ENCODE results near the gene EIF5B.
"Not testable (repeated sequence)": the region's sequence is repeated elsewhere in the genome, so short reads cannot be mapped to it uniquely, and the experiment has no call there.

Gene EIF5B, protein sequence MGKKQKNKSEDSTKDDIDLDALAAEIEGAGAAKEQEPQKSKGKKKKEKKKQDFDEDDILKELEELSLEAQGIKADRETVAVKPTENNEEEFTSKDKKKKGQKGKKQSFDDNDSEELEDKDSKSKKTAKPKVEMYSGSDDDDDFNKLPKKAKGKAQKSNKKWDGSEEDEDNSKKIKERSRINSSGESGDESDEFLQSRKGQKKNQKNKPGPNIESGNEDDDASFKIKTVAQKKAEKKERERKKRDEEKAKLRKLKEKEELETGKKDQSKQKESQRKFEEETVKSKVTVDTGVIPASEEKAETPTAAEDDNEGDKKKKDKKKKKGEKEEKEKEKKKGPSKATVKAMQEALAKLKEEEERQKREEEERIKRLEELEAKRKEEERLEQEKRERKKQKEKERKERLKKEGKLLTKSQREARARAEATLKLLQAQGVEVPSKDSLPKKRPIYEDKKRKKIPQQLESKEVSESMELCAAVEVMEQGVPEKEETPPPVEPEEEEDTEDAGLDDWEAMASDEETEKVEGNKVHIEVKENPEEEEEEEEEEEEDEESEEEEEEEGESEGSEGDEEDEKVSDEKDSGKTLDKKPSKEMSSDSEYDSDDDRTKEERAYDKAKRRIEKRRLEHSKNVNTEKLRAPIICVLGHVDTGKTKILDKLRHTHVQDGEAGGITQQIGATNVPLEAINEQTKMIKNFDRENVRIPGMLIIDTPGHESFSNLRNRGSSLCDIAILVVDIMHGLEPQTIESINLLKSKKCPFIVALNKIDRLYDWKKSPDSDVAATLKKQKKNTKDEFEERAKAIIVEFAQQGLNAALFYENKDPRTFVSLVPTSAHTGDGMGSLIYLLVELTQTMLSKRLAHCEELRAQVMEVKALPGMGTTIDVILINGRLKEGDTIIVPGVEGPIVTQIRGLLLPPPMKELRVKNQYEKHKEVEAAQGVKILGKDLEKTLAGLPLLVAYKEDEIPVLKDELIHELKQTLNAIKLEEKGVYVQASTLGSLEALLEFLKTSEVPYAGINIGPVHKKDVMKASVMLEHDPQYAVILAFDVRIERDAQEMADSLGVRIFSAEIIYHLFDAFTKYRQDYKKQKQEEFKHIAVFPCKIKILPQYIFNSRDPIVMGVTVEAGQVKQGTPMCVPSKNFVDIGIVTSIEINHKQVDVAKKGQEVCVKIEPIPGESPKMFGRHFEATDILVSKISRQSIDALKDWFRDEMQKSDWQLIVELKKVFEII

DNA sequence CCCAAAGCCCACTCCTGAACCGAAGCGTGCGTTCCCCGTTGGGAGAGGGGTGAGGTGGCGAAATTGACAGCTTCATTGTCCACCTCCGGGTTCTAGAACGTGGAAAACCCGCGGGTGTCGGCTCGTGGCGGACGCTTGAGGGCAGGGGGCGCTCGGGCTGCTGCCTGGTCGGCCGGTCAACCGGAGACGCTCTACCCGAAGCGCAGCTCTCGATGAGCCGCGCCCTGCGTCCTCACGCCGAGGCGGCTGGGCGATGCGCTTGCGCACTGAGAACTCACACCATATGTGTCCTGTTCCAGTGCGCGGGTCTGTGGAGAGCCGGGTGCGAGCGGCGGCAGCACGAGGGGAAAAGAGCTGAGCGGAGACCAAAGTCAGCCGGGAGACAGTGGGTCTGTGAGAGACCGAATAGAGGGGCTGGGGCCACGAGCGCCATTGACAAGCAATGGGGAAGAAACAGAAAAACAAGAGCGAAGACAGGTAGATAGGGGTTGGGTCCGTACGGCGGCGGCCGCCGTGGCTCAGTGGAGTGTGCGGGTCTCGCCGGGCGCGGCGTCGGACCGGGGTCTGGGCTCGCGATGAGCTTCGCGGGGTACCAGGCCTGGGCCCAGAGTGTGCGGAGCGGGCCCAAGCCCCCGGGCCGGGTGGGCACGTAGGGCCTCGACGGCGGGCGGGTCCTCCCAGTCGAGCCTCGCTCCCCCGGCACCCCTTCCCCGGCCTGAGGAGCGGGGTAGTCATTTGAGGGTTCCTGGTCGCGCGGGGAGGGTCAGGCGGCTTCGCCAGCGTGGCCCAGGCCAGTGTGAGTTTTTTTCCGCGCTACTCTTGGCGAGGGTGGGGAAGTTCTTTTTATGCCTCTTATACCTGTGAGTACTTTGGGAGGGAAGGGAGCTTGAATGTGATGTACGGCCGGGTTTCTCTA is at the start of gene EIF5B:
Gene EIF5B, plus strand, starts transcription at position 277 of the 916 bp plus-strand sequence. Its CDS starts 166 bp downstream, at position 443.
- DNase-seq (ENCODE audit: low read depth in 2 of 2): peak; percentile 87 to 95

DNA sequence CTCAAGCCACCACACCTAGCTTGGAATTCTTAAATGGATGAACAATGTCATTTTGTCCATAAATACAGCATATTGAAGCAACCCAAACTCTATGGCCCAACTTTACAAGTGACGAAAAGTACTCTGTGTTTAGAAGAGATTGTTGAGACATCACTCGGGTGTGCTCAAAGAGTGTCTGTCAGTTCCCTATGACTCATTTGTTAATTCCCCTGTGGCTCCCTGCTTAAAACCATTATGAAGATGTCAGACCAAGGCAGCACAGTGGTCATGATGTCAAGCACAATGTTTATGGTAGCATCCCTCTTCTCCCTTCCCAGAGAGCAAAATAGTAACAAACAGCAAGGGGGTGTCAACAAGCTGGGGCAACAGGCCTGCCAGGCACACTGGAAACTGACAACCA is 39.2 kb upstream of the EIF5B start:
- DNase-seq (ENCODE audit: low read depth in 2 of 2): no peak

DNA sequence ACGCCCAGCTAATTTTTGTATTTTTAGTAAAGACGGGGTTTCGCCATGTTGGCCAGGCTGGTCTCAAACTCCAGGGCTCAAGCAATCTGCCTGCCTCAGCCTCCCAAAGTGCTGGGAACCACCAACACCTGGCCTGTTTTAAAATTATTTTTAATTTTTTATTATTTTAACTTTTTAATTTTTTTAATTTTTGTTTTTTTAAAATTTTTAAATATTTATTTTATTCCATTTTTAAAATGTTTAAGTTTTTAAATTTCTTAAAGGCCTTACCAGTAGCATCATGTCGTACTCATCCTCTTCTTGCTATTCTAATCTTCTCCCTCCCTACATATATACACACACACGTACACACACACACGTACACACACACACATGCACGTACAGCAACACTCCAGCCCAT is 37.6 kb upstream of the EIF5B start:
- no peak for DNase-seq (ENCODE audit: low read depth in 2 of 2)

GRCh38 chr2:99301097-99301496 is 36.1 kb upstream of the EIF5B start, which contains the start of gene LYG1:
Gene LYG1, minus strand, starts transcription at chr2:99301197. Its CDS starts 5,527 bp downstream, at chr2:99295670.
- not testable (repeated sequence) for DNase-seq (ENCODE audit: low read depth in 2 of 2)

- DNase-seq (ENCODE audit: low read depth in 2 of 2): no peak
These were observed 19.9 kb upstream of the EIF5B start for GRCh38 chr2:99317161-99317872.

- DNase-seq (ENCODE audit: low read depth in 2 of 2): not testable (repeated sequence)
These were observed 19.4 kb upstream of the EIF5B start for GRCh38 chr2:99317873-99318200.

DNA sequence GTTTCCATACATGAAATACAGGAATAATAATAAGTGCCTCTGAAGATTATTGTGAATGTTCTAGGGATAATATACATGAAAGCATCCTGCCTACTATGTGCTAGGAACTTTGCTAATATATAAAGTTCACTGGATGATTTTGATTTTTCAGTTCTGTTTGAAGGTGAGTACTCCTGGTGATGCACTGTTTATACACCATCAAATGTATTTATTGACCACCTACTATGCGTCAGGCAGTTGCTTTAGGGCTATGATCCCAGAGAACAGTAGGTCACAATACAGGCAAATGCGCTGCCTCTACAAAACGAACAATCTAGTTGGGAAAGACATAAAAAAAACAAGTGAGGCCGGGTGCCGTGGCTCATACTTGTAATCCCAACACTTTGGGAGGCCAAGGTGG is 11.8 kb upstream of the EIF5B start:
- no peak for DNase-seq (ENCODE audit: low read depth in 2 of 2)

DNA sequence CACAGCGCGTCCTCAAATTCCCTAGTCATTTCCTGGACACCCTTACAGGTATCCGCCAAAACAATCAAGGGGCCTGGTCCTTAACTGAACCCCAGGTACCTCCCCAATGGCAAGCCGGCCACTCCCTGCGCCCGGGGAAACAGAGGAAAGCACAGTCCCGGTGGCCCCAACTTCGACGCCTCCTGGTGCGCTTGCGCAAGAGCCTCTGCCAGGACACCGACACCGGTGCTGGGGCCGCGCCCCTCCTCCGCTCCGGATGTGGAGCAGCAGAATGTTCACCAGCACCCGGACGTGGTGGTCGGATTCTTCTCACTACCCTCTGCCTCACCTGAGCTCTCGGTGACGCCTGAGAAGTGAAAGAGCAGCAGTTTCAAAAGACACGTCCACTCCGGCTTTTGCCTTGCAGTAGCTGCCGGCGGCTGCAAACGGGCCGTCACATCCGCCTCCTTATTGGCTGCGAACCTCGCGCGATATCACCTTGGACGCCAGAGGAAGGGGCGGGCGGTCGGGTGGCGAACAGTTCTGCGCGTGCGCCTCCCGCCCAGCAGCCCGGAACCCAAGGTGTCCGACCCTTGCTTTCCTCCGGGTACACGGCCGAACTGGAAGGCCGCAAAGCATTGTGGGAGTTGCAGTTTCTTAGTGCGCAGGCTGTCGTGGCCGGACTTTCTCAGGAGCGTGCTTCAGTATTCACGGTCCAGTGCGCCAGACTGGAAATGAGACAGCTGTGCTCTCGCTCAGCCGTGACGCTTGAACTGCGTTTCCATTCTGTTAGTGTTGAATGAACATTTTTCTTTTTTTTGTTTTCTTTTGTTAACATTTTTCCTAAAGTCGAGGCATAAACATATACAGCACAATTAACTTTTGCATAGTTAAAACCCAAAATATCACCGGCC is 1.0 kb upstream of the EIF5B start, which contains the start of gene TXNDC9:
Gene TXNDC9, minus strand, starts transcription at position 423 of the 893 bp plus-strand sequence. CDS start 3,123 bp downstream, outside the sequence.
- DNase-seq (ENCODE audit: low read depth in 2 of 2): peak; percentile 95 to 97

- DNase-seq (ENCODE audit: low read depth in 2 of 2): no peak
These were observed 431 bp upstream of the EIF5B start for GRCh38 chr2:99336804-99337112.

- DNase-seq (ENCODE audit: low read depth in 2 of 2): no peak
These were observed 918 bp downstream of the EIF5B start for GRCh38 chr2:99338029-99338585.

GRCh38 chr2:99340669-99341236 is 3.6 kb downstream of the EIF5B start:
- no peak for DNase-seq (ENCODE audit: low read depth in 2 of 2)

DNA sequence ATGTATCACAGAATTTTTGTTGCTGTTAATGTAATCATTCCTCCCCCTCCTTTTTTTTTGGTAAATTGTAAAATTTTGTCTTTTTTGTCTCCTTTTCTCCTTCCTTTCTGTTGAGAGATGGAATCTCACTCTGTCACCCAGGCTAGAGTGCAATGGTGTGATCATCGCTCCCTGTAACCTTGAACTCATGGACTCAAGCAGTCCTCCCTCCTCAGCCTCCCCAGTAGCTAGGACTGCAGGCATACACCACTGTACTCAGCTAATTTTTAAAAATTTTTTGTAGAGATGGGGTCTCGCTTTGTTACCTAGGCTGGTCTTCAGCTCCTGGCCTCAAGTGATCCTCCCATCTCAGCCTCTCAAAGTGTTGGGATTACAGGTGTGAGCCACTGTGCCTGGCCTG is 5.3 kb downstream of the EIF5B start:
- no peak for DNase-seq (ENCODE audit: low read depth in 2 of 2)

- not testable (repeated sequence) for DNase-seq (ENCODE audit: low read depth in 2 of 2)
These were observed 8.3 kb downstream of the EIF5B start for GRCh38 chr2:99345446-99345845.

DNA sequence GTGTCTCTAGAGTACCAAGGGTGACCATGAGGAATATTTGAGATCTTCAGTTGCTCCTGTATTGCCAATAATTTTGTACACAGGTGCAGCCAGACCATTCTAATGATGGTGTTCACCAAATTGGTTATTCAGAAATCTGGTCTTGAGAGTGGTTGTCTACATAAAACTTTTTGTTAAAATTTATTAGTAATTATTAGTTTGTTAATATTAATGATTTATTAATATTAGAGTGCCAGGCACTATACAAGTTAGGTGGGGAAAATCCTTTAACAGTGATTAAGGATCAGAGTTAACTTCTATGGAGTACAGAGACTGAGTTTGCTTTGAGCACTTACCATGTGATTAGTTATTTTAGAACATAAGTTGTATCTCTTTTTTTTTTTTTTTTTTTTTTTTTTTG is 9.0 kb downstream of the EIF5B start:
- DNase-seq (ENCODE audit: low read depth in 2 of 2): no peak

GRCh38 chr2:99348173-99348572 is 11.0 kb downstream of the EIF5B start:
- DNase-seq (ENCODE audit: low read depth in 2 of 2): no peak

- no peak for DNase-seq (ENCODE audit: low read depth in 2 of 2)
These were observed 13.0 kb downstream of the EIF5B start for GRCh38 chr2:99350194-99350593.

DNA sequence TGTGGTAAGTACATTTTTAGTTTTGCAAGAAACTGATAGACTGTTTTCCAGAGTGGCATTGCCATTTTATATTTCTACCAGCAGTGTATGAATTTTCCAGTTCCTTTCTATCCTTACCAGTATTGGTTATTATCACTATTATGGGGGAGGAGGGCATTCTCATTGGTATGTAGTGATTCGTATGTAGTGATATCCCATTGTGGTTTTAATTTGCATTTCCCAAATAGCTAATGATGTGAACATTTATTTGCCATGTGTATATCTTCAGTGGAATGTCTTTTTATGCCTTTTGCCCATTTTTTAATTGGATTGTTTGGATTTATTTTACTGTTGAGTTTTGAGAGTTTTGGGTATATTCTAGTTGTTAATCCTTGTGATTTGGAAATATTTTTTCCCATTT is 16.9 kb downstream of the EIF5B start:
- no peak for DNase-seq (ENCODE audit: low read depth in 2 of 2)

- not testable (repeated sequence) for DNase-seq (ENCODE audit: low read depth in 2 of 2)
These were observed 17.6 kb downstream of the EIF5B start for GRCh38 chr2:99354825-99355224.

DNA sequence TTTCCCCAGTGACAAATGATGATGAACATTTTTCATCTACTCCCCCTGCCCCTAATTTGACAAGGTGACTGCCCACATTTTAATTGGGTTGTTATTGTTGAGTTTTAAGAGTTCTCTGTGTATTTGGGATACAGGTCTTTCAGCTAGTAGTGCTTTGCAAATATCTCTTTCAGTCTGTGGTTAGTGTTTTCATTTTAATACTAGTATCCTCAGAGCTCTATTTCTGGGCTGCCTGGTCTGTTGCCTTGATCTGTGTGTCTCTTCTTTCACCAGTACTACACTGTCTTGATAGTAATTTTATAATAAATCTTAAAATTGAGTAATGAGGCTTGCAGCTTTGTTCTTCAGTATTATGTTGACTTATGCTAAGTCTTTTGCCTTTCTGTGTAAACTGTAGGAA is 19.7 kb downstream of the EIF5B start:
- DNase-seq (ENCODE audit: low read depth in 2 of 2): no peak

Measured in stimulated activated CD8-positive, alpha-beta memory T cell treated with anti-CD3 and anti-CD28 coated beads, Interleukin-7, amount 100 ng/mL, for 4 hours (primary cell).